Measurements from ENCODE around the gene FAM186B.
A peak's percentile ranks its signal among the peaks of the same experiment; 100 is the strongest.

The FAM186B gene

DNA sequence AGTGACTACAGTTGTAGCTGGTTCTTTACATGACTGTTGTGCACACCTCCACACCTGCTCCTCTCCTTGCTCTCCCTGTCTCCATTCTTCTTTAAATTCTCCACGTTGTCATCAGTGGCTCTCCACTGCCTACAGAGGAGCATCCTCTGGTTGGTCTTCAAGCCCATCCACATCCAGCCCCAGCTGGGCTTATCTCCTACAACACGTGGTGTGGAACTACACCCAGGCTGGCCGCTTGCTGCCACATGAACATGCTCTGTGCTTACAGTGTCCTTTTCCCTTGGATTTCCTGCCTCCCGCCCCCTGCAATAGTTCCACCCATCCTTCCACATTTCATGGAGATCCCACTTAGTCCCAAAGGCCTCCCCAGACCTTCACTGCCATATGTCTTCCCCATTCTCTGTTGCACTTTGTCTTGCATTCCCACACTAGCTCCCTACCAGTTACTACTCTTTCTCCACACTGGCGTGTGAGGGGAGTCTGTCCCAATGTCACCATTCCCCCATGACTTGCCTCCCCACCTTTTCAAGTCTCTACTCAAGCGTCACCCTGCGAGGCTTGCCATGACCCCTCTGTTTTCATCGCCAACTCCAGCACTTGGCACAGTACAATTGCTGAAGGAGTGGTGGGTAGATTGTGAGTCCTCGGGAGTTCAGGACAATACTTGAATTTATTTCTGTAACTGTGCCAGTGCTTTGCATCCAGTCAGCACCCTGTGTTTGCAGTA is 27.7 kb downstream of the FAM186B start:
- H3K36me3 ChIP-seq = peaks cover 20% of the 10 kb centered on the region
- H3K27me3 ChIP-seq (ENCODE audit: insufficient read depth, low read depth, severe bottlenecking) = no peaks in the 10 kb centered on the region
- H3K9me3 ChIP-seq (ENCODE audit: severe bottlenecking) = no peaks in the 10 kb centered on the region
- TF ChIP-seq, protein P1, sequence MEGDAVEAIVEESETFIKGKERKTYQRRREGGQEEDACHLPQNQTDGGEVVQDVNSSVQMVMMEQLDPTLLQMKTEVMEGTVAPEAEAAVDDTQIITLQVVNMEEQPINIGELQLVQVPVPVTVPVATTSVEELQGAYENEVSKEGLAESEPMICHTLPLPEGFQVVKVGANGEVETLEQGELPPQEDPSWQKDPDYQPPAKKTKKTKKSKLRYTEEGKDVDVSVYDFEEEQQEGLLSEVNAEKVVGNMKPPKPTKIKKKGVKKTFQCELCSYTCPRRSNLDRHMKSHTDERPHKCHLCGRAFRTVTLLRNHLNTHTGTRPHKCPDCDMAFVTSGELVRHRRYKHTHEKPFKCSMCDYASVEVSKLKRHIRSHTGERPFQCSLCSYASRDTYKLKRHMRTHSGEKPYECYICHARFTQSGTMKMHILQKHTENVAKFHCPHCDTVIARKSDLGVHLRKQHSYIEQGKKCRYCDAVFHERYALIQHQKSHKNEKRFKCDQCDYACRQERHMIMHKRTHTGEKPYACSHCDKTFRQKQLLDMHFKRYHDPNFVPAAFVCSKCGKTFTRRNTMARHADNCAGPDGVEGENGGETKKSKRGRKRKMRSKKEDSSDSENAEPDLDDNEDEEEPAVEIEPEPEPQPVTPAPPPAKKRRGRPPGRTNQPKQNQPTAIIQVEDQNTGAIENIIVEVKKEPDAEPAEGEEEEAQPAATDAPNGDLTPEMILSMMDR (IDR thresholded peaks at IDR 0.05; ENCODE audit: low read depth, low read length) = no peak
- H3K27ac ChIP-seq = peak overlapping the region; percentile 92
- DNase-seq = no peak
- no peak overlapping the region for H3K4me3 ChIP-seq (ENCODE audit: low read depth, low read length)

- peak overlapping the region; percentile 99 for H3K27ac ChIP-seq
- TF ChIP-seq, protein P1 (IDR thresholded peaks at IDR 0.05; ENCODE audit: low read depth, low read length) = no peak
Measured at GRCh38 chr12:49568442-49569162, 36.8 kb downstream of the FAM186B start.

GRCh38 chr12:49567611-49568441 is 37.6 kb downstream of the FAM186B start, which contains the start of gene MCRS1:
TSS of gene MCRS1 (minus strand) at chr12:49568142. CDS start at chr12:49566731, 1,411 bp downstream.
- Histone ChIP-seq H3K9me3 (ENCODE audit: severe bottlenecking) (no peaks in the 10 kb centered on the region), H3K4me3 (ENCODE audit: low read depth, low read length) (peak within 1 kb of the TSS; percentile 78), H3K27ac (peak within 1 kb of the TSS; percentile 99), H3K36me3 (peaks cover 42% of the 10 kb centered on the region), H3K27me3 (ENCODE audit: insufficient read depth, low read depth, severe bottlenecking) (no peaks in the 10 kb centered on the region)
- TF ChIP-seq, protein P1 (IDR thresholded peaks at IDR 0.05; ENCODE audit: low read depth, low read length) = no peak
- peak; percentile 89 for DNase-seq

More at GRCh38 chr12:49568442-49569162, 36.8 kb downstream of the FAM186B start:
- DNase-seq = no peak
- Histone ChIP-seq H3K36me3 (peaks cover 41% of the 10 kb centered on the region), H3K27me3 (ENCODE audit: insufficient read depth, low read depth, severe bottlenecking) (no peaks in the 10 kb centered on the region), H3K9me3 (ENCODE audit: severe bottlenecking) (no peaks in the 10 kb centered on the region), H3K4me3 (ENCODE audit: low read depth, low read length) (peak overlapping the region; percentile 78)

DNA sequence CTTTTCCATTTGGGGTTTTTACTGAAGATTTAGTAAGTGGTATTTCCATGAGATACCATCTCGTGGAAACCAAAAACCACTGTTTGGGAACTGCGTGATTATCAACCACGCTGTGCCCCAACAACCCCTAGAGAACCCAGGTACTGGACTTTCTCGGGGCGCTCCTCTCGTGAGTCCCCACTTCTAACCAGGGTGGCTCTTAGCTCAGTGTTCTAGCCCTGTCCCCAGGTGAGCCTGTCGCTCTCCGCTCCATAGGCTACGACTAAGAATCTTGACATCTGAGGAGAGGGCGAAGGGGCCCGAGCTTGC is 38.2 kb downstream of the FAM186B start:
- H3K4me3 ChIP-seq (ENCODE audit: low read depth, low read length) = peak overlapping the region; percentile 78
- H3K27ac ChIP-seq = peak overlapping the region; percentile 99
- no peaks in the 10 kb centered on the region for H3K9me3 ChIP-seq (ENCODE audit: severe bottlenecking)
- no peak for DNase-seq
- no peaks in the 10 kb centered on the region for H3K27me3 ChIP-seq (ENCODE audit: insufficient read depth, low read depth, severe bottlenecking)
- peaks cover 46% of the 10 kb centered on the region for H3K36me3 ChIP-seq
- TF ChIP-seq, protein P1 (IDR thresholded peaks at IDR 0.05; ENCODE audit: low read depth, low read length) = no peak

DNA sequence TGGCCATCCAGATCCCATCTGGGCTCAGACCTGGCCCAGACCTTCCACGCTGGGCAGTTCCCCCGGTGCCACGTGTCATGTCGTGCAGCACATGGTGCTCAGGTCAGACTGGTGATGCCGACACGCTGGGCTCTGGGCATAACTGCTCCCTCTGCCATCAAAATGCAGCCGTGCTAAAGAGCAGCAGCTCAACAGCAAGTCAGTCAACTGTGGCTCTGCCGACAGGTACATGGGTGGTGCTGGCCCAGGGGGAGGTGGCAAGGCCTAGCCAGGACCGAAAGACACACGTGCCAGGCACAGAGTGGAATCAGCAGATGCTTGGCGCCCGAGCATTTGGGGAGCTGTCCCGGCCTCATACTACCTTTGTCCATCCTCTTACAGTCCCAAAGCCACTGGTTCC is 39.1 kb downstream of the FAM186B start:
- no peaks in the 10 kb centered on the region for H3K9me3 ChIP-seq (ENCODE audit: severe bottlenecking)
- no peaks in the 10 kb centered on the region for H3K27me3 ChIP-seq (ENCODE audit: insufficient read depth, low read depth, severe bottlenecking)
- TF ChIP-seq, protein P1 (IDR thresholded peaks at IDR 0.05; ENCODE audit: low read depth, low read length) = no peak
- no peak overlapping the region for H3K27ac ChIP-seq
- no peak overlapping the region for H3K4me3 ChIP-seq (ENCODE audit: low read depth, low read length)
- peaks cover 49% of the 10 kb centered on the region for H3K36me3 ChIP-seq
- no peak for DNase-seq

Data from WERI-Rb-1 (cell line).